Endometrial microvascular endothelial cells (primary cell): Measurements from ENCODE around the gene ZSCAN9. TPM values are rescaled to one million over a fixed set of nuclear protein-coding genes. Genes with fewer than 3 reads are reported as not detected.

ENCODE experiments used
- in situ Hi-C: cut with HindIII; loops from 2 replicates; pipeline ENCODE4 v1.10.0; 2017; ENCODE audit warnings: low sequenced_read_pairs, low pct_unique_long_range_greater_than_20kb; ENCODE audit errors: inconsistent ontology term
- total RNA-seq: library from RNA; depleted of rRNA; stranded (reverse); fragments of >200 nt; gene quantifications from one replicate; pipeline ENCODE4 v1.2.3, GENCODE V29; 2015; ENCODE audit errors: inconsistent ontology term

The ZSCAN9 gene
- total RNA-seq = 11.8 TPM

DNA sequence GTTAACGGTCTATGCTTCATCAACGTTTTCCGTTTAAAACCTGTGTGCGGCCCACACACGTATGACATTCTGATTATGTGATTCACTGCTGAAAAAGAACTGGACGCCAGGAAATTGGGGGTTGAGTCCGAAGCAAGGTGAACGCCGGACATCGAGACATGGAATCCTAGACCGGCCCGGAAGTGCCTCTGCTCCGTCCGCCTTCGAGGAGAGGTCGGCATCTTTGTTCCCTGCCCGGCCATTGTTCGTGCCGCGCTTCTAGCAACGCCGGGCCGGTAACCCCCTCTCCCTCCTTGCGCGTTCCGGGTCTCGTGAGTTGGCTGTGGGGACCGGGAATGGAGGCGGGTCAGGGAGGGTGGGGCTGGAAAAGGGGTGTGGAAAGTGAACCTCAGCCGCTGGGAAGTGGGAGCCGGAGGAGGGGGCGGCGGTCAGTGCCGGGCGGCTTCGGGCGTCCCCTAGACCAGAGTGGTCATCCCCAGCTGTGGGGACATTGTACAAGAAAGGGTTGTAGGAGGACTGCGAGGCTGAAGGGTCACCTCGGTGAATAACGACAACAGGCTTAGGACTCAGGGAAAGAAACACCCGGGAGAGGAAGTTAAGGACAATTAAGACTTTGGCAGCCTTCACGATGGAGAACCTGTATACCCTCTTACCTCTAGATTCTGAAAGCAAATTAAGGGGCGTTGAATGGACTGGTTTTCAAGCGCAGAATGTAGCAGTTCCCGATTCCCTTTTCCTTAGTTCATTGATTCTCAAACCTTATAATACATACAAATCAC lies at the start of gene ZSCAN9:
ZSCAN9 (plus strand) TSS at position 220 of the 779 bp plus-strand sequence. CDS start 1,810 bp downstream, outside the sequence.
- in situ Hi-C loops = no loop called here

DNA sequence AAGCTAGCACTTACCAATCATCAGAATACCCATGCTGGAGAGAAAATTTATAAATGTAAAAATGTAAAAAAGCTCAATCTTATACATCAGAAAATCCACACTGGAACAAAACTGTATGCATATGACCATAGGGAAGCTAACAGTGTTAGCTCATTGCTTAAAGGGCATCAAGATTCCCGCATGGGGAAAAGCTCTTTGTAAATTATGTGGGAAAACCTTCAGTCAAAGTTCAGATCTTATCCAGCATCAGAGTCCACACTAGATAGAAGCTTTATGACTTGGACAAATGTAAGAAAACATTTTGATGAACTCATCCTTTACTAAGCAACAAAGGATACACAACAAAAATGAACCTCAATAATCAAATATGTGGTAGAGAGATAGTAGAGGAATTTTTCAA lies 48.7 kb upstream of the ZSCAN9 start:
- in situ Hi-C loops = no loop called here

DNA sequence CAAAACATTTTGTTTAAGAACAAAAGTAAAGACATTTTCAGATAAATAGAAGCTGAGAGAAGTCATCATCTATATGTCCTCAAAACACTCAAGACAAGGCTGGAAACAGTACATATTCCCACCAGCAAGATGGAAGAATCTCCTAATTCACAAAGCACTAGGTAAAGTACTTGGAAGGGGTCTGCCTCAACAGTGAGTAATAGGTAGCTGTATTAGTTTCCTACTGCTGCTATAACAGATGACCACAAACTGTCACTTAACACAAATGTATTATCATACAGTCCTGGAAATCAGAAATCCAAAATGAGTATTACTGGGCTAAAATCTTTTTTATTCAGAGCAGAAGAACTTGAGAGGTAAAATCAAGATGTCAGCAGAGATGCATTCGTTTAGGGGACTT lies 42.8 kb upstream of the ZSCAN9 start:
- in situ Hi-C loops = no loop called here

DNA sequence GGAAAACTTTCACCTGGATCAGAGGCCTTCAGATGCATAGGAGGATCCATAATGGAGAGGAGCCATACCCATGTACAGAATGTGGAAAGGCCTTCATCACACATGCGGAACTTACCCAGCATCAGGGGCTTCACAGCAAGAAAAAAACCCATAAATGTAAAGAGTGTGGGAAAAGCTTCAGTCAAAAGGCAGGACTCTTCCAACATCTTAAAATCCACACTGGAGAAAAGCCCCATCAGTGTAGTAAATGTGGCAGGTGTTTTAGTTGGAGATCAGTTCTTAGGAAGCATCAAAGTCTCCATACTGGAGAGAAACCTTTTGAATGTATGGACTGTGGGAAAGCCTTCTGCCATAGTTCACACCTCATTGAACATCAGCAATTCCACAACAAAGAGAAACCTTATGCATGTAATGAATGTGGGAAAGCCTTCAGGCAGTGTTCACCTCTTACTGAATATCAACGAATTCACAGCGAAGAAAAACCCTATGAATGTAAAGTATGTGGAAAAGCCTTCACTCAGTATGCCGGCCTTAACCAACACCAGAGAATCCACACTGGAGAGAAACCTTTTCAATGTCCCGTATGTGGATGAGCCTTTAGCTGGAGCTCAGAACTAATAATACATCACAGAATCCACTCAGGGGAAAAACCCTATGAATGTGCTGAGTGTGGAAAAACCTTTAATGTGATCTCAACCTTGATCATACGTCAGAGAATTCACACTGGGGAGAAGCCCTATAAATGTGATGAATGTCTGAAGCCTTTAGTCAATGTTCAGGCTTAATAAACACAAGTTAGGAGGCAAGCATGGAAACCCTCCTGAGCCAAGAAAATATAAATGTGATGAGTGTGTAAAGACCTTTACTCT lies 36.7 kb upstream of the ZSCAN9 start:
- in situ Hi-C loops = no loop called here

DNA sequence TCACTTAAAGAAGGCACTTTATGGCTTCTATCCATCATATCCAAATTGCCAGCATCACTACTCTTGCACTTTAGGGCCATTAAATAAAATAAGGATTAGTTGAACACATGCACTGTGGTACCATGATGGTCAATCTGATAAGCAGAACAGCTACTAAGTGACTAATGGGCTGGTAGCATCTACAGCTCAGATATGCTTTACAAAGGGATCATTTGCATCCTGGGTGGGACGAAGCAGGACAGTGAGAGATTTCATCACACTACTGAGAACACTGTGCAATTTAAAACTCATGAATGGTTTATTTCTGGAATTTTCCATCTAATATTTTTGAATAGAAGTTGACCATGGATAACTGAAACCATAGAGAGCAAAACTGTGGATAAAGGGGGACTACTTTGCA lies 25.1 kb upstream of the ZSCAN9 start:
- in situ Hi-C loops = no loop called here

DNA sequence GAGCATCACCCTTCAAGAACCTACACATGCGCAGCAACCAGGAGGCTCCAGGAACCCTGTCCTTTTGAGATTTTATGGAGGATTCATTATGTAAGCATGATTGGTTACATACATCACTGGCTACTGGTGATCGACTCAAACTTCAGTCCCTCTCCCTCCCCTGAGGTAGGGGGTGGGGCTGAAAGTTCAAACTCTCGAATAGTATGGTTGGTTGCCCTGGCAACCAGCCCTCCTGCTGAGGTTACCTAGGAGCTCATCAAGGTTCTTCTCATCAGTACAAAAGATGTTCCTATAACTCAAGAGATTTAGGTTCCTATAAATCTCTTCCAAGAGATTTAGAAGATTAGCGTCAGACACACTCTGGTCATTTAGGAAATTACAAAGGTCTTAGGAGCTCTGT lies 21.9 kb upstream of the ZSCAN9 start:
- in situ Hi-C loops = no loop called here

DNA sequence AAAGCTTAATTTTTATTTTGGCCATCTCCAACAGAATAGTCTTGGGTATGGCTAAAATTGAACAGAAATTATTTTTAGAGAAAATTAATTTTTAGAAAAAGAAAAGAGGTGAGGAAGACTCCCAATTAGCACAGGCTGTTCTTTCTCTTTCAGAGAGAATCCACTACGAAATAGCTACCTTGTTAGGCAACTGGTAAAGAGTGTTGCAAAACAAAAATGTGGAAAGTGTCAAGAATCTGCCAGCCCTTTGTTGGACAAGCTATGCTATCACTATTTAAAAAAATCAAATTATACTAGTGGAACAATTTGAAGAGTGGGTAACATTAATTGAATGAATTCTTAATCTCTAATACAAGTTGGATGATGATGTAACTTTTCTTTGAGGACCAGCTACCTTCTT lies 19.2 kb upstream of the ZSCAN9 start:
- in situ Hi-C loops = no loop called here

DNA sequence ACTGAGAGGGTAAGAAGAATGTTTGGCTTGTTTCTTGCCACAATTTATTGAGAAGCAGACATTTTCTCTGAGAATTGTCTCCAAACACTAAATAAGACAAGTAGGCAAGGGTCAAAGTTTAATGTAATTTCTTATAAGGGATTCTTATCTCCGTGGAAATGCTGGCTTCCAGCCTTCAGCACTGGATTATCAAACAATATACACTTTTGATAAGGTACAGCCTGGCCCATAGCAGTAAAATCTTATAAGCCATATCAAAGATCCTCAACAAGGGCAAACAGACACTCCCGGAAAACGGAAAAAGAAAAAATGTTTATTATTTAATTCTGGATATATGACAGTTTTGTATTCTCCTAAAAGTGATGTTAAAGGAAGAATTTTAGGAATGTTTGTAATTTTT lies 18.5 kb upstream of the ZSCAN9 start:
- in situ Hi-C loops = no loop called here

DNA sequence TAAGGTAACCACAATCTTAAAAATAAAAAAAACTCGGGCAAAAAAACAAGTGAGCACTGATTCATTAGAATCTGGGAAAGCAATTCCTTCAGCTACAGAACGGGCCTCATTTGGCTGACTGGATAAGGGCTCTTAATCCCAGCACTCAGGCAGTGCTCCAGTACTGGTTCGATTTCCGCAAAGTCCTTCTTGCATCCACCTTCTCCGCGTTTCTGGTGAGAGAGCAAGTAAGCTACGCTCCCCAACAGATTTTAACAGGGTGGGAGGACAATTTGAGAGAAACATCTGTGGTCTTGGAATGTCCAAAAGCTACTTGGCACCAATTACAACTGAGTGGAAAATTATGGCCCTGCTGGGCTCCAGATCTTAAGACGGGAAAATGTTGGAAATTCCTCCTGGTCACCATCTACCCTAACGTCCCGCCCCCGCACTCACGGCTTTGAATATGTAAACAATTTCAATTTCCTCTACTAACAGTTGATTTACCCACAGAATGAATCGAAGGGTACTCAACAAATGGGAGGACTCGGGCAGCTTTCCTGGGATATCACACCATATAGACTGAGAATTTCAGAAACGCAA lies 18.1 kb upstream of the ZSCAN9 start:
- in situ Hi-C loops = no loop called here

DNA sequence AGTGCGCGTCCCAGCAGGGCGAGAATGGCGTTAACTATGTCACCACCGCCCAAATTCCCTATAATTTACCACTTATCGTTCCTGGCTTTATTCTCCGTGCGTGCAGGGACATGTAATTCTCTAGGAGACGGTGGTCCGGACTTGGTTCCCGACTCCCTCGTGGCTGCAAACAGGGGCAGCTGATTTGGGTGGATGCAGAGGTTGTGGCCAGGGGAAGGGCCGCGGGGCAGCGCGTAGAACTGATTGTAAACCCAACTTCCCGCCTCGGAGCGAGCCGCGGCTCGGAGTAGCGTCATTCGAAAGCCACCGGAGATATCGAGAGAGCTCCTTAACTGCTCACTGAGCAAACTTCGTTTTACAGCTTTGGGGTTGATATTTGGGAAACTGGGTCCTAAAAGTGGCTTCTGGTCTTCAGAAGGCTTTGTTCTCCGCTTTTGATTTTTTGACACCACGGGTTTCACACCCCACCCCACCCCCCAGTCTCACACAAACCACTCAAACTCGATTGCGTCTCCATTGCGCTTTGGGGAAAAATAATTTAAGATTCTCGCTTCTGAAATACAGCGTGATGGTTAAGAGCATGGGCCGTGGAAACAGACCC lies 17.5 kb upstream of the ZSCAN9 start:
- in situ Hi-C loops = no loop called here

DNA sequence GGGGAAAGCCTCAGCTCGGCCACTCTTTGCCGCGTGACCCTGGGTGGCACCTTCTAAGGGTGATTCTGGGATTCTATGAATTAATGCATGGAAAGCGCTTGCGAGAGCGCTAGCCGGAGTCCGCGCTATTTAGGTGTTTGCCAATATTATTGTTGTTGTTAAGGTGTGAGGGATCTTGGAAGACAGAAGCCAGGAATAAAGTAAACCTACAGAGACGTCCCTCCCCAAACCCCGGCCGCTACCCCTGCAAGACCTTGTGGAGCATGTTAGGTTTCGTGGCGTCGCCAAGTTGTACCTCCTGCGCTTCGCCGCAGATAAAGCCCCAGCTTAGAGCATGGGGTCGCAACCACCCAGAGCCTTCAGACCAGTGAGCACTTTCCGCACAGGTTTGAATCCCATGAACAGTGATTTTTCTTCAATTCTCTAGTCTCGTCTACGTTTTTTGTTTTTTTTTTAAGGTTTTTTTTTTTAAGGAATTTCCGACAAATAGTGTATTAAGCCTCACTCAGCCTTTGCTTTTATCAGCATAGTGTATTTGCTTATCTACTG lies 16.9 kb upstream of the ZSCAN9 start:
- in situ Hi-C loops = no loop called here

DNA sequence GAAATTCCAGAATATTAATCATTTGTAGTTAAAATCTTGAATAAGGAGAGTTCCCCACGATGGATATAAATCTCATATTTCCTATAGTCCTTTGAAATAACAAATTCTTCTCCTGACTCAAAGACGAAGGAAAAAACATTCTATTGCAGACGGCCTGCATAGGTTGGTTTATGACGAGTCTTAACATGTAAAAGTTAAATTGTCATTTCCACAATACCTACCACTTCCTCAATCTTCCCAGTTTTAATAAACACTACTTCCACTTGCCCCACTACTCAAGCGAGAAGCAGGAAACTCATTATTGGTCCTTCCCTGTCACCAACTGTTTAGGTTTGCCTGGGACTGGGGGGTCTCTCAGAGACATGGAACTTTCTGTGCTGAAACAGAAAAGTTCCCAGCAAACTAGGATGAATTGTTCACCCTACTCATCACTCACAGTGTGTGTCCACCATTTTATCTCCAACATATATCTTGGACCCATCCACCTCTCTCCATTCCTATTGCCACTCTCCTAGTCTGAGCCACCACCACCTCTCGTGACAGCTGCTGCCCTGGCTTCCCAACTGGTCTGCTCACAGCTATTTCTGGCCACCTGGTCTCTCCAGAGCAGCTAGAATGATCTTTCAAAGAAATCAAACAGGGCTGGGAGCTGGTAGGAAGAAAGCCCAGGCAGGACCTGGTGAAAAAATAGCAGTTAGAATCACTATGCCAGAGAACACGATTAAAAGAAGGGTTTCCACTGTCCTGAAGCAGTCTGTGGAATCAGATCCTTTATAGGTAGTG lies 15.1 kb upstream of the ZSCAN9 start:
- in situ Hi-C loops = no loop called here

DNA sequence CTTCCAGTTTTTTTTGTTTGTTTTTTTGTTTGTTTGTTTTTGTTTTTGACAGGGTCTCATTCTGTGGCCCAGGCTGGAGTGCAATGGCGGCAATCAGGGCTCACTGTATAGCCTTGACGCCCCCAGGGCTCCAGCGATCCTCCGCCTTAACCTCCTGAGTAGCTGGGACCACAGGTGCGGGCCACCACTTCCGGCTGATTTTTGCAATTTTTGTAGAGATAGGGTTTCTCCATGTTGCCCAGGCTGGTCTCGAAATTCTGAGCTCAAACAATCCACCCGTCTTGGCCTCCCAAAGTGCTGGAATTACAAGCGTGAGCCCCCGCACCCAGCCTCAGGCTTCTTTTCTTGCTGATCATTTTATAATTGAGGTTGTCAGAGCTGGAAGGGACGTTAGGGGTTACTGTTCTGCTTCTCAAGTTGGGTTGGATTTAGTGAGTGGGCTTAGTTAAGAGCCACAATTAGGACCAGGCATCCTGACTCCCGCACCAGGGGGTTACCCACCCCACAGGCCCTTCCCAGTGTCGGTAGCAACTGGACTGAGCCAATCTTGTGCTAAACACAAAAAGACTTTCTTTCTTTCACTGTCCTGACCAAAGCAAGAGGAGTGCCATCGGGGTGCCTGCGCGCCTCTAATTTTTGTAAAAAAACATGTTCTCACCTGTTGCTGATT lies 13.1 kb upstream of the ZSCAN9 start:
- in situ Hi-C loops = no loop called here

DNA sequence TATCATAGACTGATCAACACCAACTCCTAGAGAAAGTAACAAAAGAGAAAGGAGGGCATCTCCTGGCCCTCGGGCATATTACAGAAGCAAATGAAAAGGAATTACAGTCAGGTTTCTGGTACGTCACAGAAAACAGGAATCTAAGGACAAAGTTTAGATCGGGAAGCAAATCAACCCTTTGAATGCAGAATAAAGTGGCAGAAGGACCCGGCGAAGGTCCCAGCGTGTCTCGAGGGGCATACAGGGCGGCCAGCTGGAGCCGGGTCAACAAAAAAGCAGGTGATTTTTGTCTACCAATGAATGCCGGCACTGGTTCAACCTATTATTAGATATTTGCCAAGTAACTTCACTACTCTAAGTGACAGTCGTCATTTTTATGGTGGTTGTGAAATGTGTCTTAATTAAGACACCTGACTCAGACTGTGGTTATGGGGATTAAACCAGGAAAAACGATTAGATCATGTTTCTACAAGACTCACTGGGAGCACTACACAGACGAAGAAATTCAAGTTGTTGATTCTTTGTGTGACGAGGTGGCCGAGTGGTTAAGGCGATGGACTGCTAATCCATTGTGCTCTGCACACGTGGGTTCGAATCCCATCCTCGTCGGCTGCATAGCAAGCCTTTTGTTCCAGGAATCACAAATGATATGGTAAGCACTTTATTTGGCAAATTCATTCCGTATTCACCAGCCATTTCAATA lies 12.4 kb upstream of the ZSCAN9 start:
- in situ Hi-C loops = no loop called here

DNA sequence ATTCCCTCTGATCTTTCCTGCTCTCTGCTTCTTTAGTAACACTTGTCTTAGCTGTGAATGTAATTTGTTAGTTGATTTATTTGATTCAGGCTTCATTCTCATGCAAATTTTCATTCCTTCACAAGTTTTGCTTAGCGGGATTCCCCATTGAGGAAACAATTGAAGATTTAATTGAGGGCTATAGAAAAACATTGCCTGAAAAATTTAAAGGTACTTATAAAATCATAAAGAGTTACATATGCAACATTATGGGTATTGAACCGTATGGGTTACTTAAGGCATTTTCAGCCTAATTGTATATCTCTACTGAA lies 11.9 kb upstream of the ZSCAN9 start:
- in situ Hi-C loops = no loop called here

DNA sequence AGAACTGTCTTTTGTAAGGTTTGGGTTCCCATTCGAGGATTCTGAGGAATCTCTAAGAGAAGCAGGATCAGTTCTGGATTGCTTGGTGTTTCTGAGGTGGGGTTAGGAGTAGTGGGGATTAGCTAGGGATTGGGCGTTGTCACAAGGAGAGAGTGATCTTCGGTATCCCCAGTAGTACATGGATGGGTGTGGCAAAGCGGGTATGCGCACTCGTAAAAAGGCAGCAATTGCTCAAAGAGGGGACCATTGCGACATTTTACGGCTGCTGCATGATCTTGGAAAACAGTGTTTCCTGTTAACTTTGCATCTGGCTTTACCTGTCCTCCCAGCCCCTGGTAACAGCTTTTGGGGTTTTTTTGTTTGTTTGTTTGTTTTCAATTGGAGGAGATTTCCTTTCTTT lies 9.7 kb upstream of the ZSCAN9 start:
- in situ Hi-C loops = no loop called here

DNA sequence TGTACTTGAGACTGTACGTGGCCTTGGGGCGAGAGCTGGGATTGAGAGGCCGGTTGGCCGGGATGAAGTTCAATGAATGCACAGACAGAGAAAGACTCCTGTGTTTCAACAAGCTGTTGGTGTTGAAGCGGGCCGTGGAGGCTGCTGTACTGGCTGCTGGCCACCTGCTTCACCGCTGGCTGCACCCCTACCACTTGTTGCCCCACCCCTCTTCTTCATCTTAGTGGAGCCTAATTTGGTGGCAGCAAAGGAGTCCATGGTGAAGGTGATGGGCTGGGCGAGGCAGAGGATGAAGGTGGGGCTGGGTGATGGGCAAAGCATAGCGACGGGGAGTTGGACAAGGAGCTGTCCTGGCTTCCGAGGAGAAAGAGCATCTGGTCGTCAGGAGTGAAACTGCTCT lies 7.2 kb upstream of the ZSCAN9 start:
- in situ Hi-C loops = no loop called here
